Fibroblast of the aortic adventitia (primary cell): ENCODE results near the gene SCUBE3. TPM values are rescaled to one million over a fixed set of nuclear protein-coding genes. Genes with fewer than 3 reads are reported as not detected.

ENCODE experiments used
- DNase-seq: peaks from one replicate; pipeline ENCODE4 v3.0.0-alpha.2; 2010; ENCODE audit warnings: low read depth
- H3K4me3 ChIP-seq: 2 replicates; pipeline ENCODE4 v1.5.1; 2011; ENCODE audit warnings: low read depth, mild to moderate bottlenecking, control low read depth, low read length, moderate library complexity
- total RNA-seq: library from RNA; depleted of rRNA; stranded (reverse); fragments of >200 nt; gene quantifications from 2 replicates; pipeline ENCODE4 v1.2.3, GENCODE V29; 2012; ENCODE audit warnings: low replicate concordance
- TF ChIP-seq, protein P1 (sequence below): IDR thresholded peaks from 2 replicates; pipeline ENCODE4 v1.5.1; 2011; ENCODE audit warnings: mild to moderate bottlenecking, low read length, control low read depth, inconsistent platforms; ENCODE audit not compliant: insufficient read depth

Gene SCUBE3
- total RNA-seq, 1 donor = 10.0 TPM

- TF ChIP-seq, protein P1, sequence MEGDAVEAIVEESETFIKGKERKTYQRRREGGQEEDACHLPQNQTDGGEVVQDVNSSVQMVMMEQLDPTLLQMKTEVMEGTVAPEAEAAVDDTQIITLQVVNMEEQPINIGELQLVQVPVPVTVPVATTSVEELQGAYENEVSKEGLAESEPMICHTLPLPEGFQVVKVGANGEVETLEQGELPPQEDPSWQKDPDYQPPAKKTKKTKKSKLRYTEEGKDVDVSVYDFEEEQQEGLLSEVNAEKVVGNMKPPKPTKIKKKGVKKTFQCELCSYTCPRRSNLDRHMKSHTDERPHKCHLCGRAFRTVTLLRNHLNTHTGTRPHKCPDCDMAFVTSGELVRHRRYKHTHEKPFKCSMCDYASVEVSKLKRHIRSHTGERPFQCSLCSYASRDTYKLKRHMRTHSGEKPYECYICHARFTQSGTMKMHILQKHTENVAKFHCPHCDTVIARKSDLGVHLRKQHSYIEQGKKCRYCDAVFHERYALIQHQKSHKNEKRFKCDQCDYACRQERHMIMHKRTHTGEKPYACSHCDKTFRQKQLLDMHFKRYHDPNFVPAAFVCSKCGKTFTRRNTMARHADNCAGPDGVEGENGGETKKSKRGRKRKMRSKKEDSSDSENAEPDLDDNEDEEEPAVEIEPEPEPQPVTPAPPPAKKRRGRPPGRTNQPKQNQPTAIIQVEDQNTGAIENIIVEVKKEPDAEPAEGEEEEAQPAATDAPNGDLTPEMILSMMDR = no peak
- no peak for DNase-seq
- no peak overlapping the region for H3K4me3 ChIP-seq
Observed at GRCh38 chr6:35300848-35301247, 87.1 kb downstream of the SCUBE3 start.

Other genes starting within 250 kb of the SCUBE3 start
- gene TCP11, start 72.6 kb upstream of the SCUBE3 start, total RNA-seq = 0.36 TPM in 1 of 2 replicates, not detected in the other
- 5.9 and 18.4 TPM in 2 replicates for gene ZNF76, start 45.8 kb downstream of the SCUBE3 start, total RNA-seq
- gene DEF6, start 83.9 kb downstream of the SCUBE3 start, total RNA-seq = 0.18 and 1.1 TPM in 2 replicates
- 1.3 and 10.4 TPM in 2 replicates for gene PPARD, start 128.6 kb downstream of the SCUBE3 start, total RNA-seq
- gene FANCE, start 238.4 kb downstream of the SCUBE3 start, total RNA-seq = 5.1 and 7.7 TPM in 2 replicates